GM12865 (cell line): Measurements from ENCODE around the gene SLC39A11.

Source experiments
- DNase-seq: peaks from one replicate; pipeline ENCODE4 v3.0.0; 2010; ENCODE audit warnings: low read depth
- H3K4me3 ChIP-seq: 2 replicates; pipeline ENCODE4 v1.5.1; 2011; ENCODE audit warnings: mild to moderate bottlenecking, low read depth, low read length, control low read depth
- CTCF ChIP-seq: IDR thresholded peaks from 2 replicates; pipeline ENCODE4 v1.5.1; 2011; ENCODE audit warnings: low read length, control low read depth, low read depth, inconsistent platforms; ENCODE audit not compliant: insufficient read depth; ENCODE audit errors: missing control alignments

Gene SLC39A11

GRCh38 chr17:72863526-72864211, 228.8 kb downstream of the SLC39A11 start:
- no peak for TF ChIP-seq CTCF
- no peak overlapping the region for H3K4me3 ChIP-seq
- DNase-seq: peak; percentile 43

GRCh38 chr17:72862276-72862999, 230.1 kb downstream of the SLC39A11 start:
- no peak for DNase-seq
- H3K4me3 ChIP-seq: no peak overlapping the region

GRCh38 chr17:72861811-72862210, 230.7 kb downstream of the SLC39A11 start:
- H3K4me3 ChIP-seq: no peak overlapping the region
- TF ChIP-seq CTCF: no peak
- no peak for DNase-seq

More at GRCh38 chr17:72862276-72862999, 230.1 kb downstream of the SLC39A11 start:
- TF ChIP-seq CTCF: no peak

- no peak for DNase-seq
- no peak for TF ChIP-seq CTCF
These were observed 231.7 kb downstream of the SLC39A11 start for GRCh38 chr17:72860778-72861177.

GRCh38 chr17:72858826-72859495, 233.5 kb downstream of the SLC39A11 start:
- TF ChIP-seq CTCF: no peak
- no peak for DNase-seq
- no peak overlapping the region for H3K4me3 ChIP-seq

More at GRCh38 chr17:72860778-72861177, 231.7 kb downstream of the SLC39A11 start:
- no peak overlapping the region for H3K4me3 ChIP-seq

GRCh38 chr17:72853440-72854415, 238.8 kb downstream of the SLC39A11 start:
- no peak overlapping the region for H3K4me3 ChIP-seq
- DNase-seq: no peak
- no peak for TF ChIP-seq CTCF
